Kidney (tissue), 14 donors: ENCODE results near the gene MBD3L5. TPM values are rescaled to one million over a fixed set of nuclear protein-coding genes. Genes with fewer than 3 reads are reported as not detected.

Source experiments
- DNase-seq, 5 donors: peaks; one replicate each; pipeline ENCODE4 v3.0.0-alpha.2; 2013 to 2020
- FAIRE-seq: peaks from 2 replicates; lab custom pipeline; 2012; peaks lifted over from hg19 to GRCh38; lab: Jason Lieb, UNC
- H3K27ac ChIP-seq, 2 donors: one replicate each; pipeline ENCODE4 v1.7.0; 2013; ENCODE audit warnings: low read depth in 2 of 2, low read length in 2 of 2, inconsistent platforms in 1 of 2
- H3K27me3 ChIP-seq: one replicate; pipeline ENCODE4 v1.7.1; 2013; ENCODE audit warnings: low read length, inconsistent platforms; ENCODE audit not compliant: control insufficient read depth, insufficient read depth
- H3K36me3 ChIP-seq, 3 donors: one replicate each; pipeline versions ENCODE4 v1.7.0 to v1.7.1; 2013; ENCODE audit warnings: low read length in 3 of 3, control low read depth in 1 of 3, inconsistent platforms in 1 of 3; ENCODE audit not compliant: insufficient read depth in 3 of 3, control insufficient read depth in 2 of 3
- H3K4me1 ChIP-seq, 3 donors: one replicate each; pipeline versions ENCODE4 v1.7.0 to v1.7.1; 2013; ENCODE audit warnings: low read length in 3 of 3, inconsistent platforms in 1 of 3, low read depth in 1 of 3; ENCODE audit not compliant: control insufficient read depth in 2 of 3, insufficient read depth in 2 of 3
- H3K4me3 ChIP-seq, 3 donors: one replicate each; pipeline versions ENCODE4 v1.7.0 to v1.8.1; 2013; ENCODE audit warnings: low read length in 3 of 3, control low read depth in 1 of 3, inconsistent platforms in 1 of 3
- H3K9ac ChIP-seq, 3 donors: one replicate each; pipeline versions ENCODE4 v1.7.0 to v1.7.1; 2013; ENCODE audit warnings: low read length in 3 of 3, control low read depth in 1 of 3, inconsistent platforms in 1 of 3
- H3K9me3 ChIP-seq, 3 donors: one replicate each; pipeline versions ENCODE4 v1.7.0 to v1.7.1; 2013; ENCODE audit warnings: low read length in 3 of 3, control low read depth in 1 of 3, inconsistent platforms in 1 of 3; ENCODE audit not compliant: control insufficient read depth in 2 of 3, insufficient read depth in 1 of 3
- intact Hi-C: fragments of 100-400 bp; cut with DNase I; formaldehyde crosslinking; loops from one replicate; pipeline ENCODE4 v1.11.1; 2022
- polyA plus RNA-seq: library from polyadenylated mRNA; stranded (reverse); fragments of 350-450 nt; fragmentation: Illumina TruSeq; extraction: RNeasy Lipid Tissue Mini Kit (QIAGEN cat#74804); gene quantifications from one replicate; pipeline ENCODE4 v1.2.3, GENCODE V29; 2014; ENCODE audit warnings: low read depth, low replicate concordance; ENCODE audit not compliant: insufficient read depth
- total RNA-seq: library from RNA; stranded (reverse); fragmentation: NEBNext Ultra II Directional; extraction: Animal tissue kit (Norgen Biotek cat#: 25700); gene quantifications from one replicate; pipeline ENCODE4 v1.2.1, GENCODE V29; 2021
- TF ChIP-seq, protein P1 (sequence below): IDR thresholded peaks from 3 replicates; pipeline ENCODE4 v1.5.1; 2012; ENCODE audit warnings: mild to moderate bottlenecking, moderate library complexity, borderline replicate concordance; ENCODE audit not compliant: insufficient read depth; ENCODE audit errors: extremely low read depth
- donor health status: control.
- donor health status: control.
- donor health status: control.
- donor health status: control.
- donor health status: control.
- donor health status: DM: yes; HTN: yes; CAD: no.
- donor health status: Normal renal cell carcinoma (clear cell type).

The MBD3L5 gene
- total and polyA plus RNA-seq, 2 donors from 2014 or later = not detected

GRCh38 chr19:6995054-6995453 lies 35.3 kb upstream of the MBD3L5 start:
- Histone ChIP-seq H3K4me1 (no peaks in the 10 kb centered on the region), H3K4me3 (peak overlapping the region in 1 of 3 donors; percentile 8), H3K36me3 (no peaks in the 10 kb centered on the region), H3K9ac (no peak overlapping the region), H3K9me3 (peaks cover 0 to 2% (median 0%) of the 10 kb centered on the region in 3 donors), H3K27me3 (no peaks in the 10 kb centered on the region), H3K27ac (no peak overlapping the region)
- DNase-seq = no peak
- intact Hi-C loops = no loop called here
- FAIRE-seq = no peak
- TF ChIP-seq, protein P1, sequence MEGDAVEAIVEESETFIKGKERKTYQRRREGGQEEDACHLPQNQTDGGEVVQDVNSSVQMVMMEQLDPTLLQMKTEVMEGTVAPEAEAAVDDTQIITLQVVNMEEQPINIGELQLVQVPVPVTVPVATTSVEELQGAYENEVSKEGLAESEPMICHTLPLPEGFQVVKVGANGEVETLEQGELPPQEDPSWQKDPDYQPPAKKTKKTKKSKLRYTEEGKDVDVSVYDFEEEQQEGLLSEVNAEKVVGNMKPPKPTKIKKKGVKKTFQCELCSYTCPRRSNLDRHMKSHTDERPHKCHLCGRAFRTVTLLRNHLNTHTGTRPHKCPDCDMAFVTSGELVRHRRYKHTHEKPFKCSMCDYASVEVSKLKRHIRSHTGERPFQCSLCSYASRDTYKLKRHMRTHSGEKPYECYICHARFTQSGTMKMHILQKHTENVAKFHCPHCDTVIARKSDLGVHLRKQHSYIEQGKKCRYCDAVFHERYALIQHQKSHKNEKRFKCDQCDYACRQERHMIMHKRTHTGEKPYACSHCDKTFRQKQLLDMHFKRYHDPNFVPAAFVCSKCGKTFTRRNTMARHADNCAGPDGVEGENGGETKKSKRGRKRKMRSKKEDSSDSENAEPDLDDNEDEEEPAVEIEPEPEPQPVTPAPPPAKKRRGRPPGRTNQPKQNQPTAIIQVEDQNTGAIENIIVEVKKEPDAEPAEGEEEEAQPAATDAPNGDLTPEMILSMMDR = no peak

DNA sequence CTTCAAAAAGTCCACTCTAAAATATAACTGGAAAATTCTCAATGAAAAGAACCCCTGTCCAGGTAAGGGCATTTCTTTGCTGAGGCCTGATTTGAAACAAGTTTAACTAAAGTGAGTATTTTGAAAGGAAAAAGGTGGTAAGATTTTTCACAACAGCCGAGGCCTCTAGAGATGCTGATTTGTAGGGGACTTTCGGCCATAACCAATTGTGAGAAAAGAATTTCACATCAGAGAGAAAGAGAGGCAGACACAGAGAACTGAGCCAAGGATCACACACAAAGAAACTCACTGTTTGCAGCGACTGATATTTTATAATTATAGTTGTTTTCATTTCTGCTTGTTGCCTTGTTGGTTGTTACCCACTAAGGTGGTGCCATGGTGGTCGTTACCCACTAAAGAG lies 33.6 kb upstream of the MBD3L5 start:
- DNase-seq (no peak), FAIRE-seq (no peak)
- intact Hi-C loops = no loop called here
- H3K9ac ChIP-seq = no peak overlapping the region
- H3K27ac ChIP-seq = no peak overlapping the region
- H3K9me3 ChIP-seq = peaks cover 0 to 2% (median 0%) of the 10 kb centered on the region in 3 donors
- TF ChIP-seq, protein P1 = no peak
- H3K4me3 ChIP-seq = no peak overlapping the region
- H3K36me3 ChIP-seq = no peaks in the 10 kb centered on the region
- no peaks in the 10 kb centered on the region for H3K4me1 ChIP-seq
- H3K27me3 ChIP-seq = no peaks in the 10 kb centered on the region

- Histone ChIP-seq H3K36me3 (no peaks in the 10 kb centered on the region), H3K27ac (no peak overlapping the region), H3K27me3 (no peaks in the 10 kb centered on the region), H3K9ac (no peak overlapping the region), H3K9me3 (peaks cover 0 to 2% (median 0%) of the 10 kb centered on the region in 3 donors), H3K4me1 (no peaks in the 10 kb centered on the region), H3K4me3 (no peak overlapping the region)
- TF ChIP-seq, protein P1 = no peak
- intact Hi-C loops = no loop called here
- FAIRE-seq (no peak), DNase-seq (no peak)
Observed at GRCh38 chr19:6997679-6998445, 32.5 kb upstream of the MBD3L5 start.
